ENCODE data around the gene CEP41. TPM values are rescaled to one million over a fixed set of nuclear protein-coding genes. Genes with fewer than 3 reads are reported as not detected.
A peak's percentile ranks its signal among the peaks of the same experiment; 100 is the strongest.
"Not testable (repeated sequence)": the region's sequence is repeated elsewhere in the genome, so short reads cannot be mapped to it uniquely, and the experiment has no call there.

The CEP41 gene
- total and polyA plus RNA-seq, 4 donors: 2.1 to 7.5 (median 6.4) TPM

- no peak overlapping the region for H3K4me3 ChIP-seq (ENCODE audit: low read length in 2 of 2)
- H3K27me3 ChIP-seq (ENCODE audit: control insufficient read depth in 1 of 2, insufficient read depth in 2 of 2, low read length in 1 of 2): no peaks in the 10 kb centered on the region
- H3K9me3 ChIP-seq (ENCODE audit: control insufficient read depth, low read length): no peaks in the 10 kb centered on the region
- no peaks in the 10 kb centered on the region for H3K36me3 ChIP-seq (ENCODE audit: control insufficient read depth in 1 of 2, insufficient read depth in 2 of 2, low read length in 1 of 2)
- no peak overlapping the region for H3K27ac ChIP-seq (ENCODE audit: low read depth in 1 of 2, low read length in 2 of 2)
- no peaks in the 10 kb centered on the region for H3K4me1 ChIP-seq (ENCODE audit: control insufficient read depth in 1 of 2, insufficient read depth in 2 of 2, low read length in 2 of 2)
- ATAC-seq (ENCODE audit: low FRiP score) (no peak), DNase-seq (no peak)
- intact Hi-C loops (cut with DNase I): no loop called here
- WGBS, 2 donors: 93 to 96% methylated on average over 18 of the region's 18 CpGs
Observed at GRCh38 chr7:130383187-130383980, 57.4 kb downstream of the CEP41 start.

GRCh38 chr7:130381468-130382312 lies 59.1 kb downstream of the CEP41 start:
- ATAC-seq (ENCODE audit: low FRiP score) (no peak), DNase-seq (no peak)
- intact Hi-C loops (cut with DNase I): no loop called here
- Histone ChIP-seq H3K9me3 (ENCODE audit: control insufficient read depth, low read length) (no peaks in the 10 kb centered on the region), H3K36me3 (ENCODE audit: control insufficient read depth in 1 of 2, insufficient read depth in 2 of 2, low read length in 1 of 2) (no peaks in the 10 kb centered on the region), H3K4me1 (ENCODE audit: control insufficient read depth in 1 of 2, insufficient read depth in 2 of 2, low read length in 2 of 2) (no peaks in the 10 kb centered on the region), H3K27ac (ENCODE audit: low read depth in 1 of 2, low read length in 2 of 2) (no peak overlapping the region), H3K27me3 (ENCODE audit: control insufficient read depth in 1 of 2, insufficient read depth in 2 of 2, low read length in 1 of 2) (no peaks in the 10 kb centered on the region), H3K4me3 (ENCODE audit: low read length in 2 of 2) (no peak overlapping the region)
- WGBS, 2 donors: 94% methylated on average over 41 of the region's 41 CpGs

- DNase-seq (no peak), ATAC-seq (ENCODE audit: low FRiP score) (no peak)
- intact Hi-C loops (cut with DNase I): no loop called here
- no peaks in the 10 kb centered on the region for H3K9me3 ChIP-seq (ENCODE audit: control insufficient read depth, low read length)
- no peaks in the 10 kb centered on the region for H3K27me3 ChIP-seq (ENCODE audit: control insufficient read depth in 1 of 2, insufficient read depth in 2 of 2, low read length in 1 of 2)
- H3K36me3 ChIP-seq (ENCODE audit: control insufficient read depth in 1 of 2, insufficient read depth in 2 of 2, low read length in 1 of 2): no peaks in the 10 kb centered on the region
- H3K27ac ChIP-seq (ENCODE audit: low read depth in 1 of 2, low read length in 2 of 2): no peak overlapping the region
- no peaks in the 10 kb centered on the region for H3K4me1 ChIP-seq (ENCODE audit: control insufficient read depth in 1 of 2, insufficient read depth in 2 of 2, low read length in 2 of 2)
- 94 to 95% methylated on average over 7 of the region's 7 CpGs for WGBS, 2 donors
- no peak overlapping the region for H3K4me3 ChIP-seq (ENCODE audit: low read length in 2 of 2)
Observed at GRCh38 chr7:130380861-130381455, 59.9 kb downstream of the CEP41 start.

- DNase-seq (no peak), ATAC-seq (ENCODE audit: low FRiP score) (peak; percentile 17)
- Histone ChIP-seq H3K36me3 (ENCODE audit: control insufficient read depth in 1 of 2, insufficient read depth in 2 of 2, low read length in 1 of 2) (no peaks in the 10 kb centered on the region), H3K4me3 (ENCODE audit: low read length in 2 of 2) (no peak within 1 kb of the TSS), H3K4me1 (ENCODE audit: control insufficient read depth in 1 of 2, insufficient read depth in 2 of 2, low read length in 2 of 2) (no peaks in the 10 kb centered on the region), H3K9me3 (ENCODE audit: control insufficient read depth, low read length) (no peaks in the 10 kb centered on the region), H3K27me3 (ENCODE audit: control insufficient read depth in 1 of 2, insufficient read depth in 2 of 2, low read length in 1 of 2) (no peaks in the 10 kb centered on the region), H3K27ac (ENCODE audit: low read depth in 1 of 2, low read length in 2 of 2) (no peak within 1 kb of the TSS)
- 23% methylated on average over 20 of the region's 20 CpGs for WGBS, 2 donors
- intact Hi-C loops (cut with DNase I): no loop called here
Observed at GRCh38 chr7:130379921-130380860, 60.6 kb downstream of the CEP41 start, which contains the start of gene CPA1. CPA1 (plus strand) TSS chr7:130380494; CDS start chr7:130380521, 27 bp downstream.

- ATAC-seq (ENCODE audit: low FRiP score): peak; percentile 37
- Histone ChIP-seq H3K4me3 (ENCODE audit: low read length in 2 of 2) (no peak overlapping the region), H3K27me3 (ENCODE audit: control insufficient read depth in 1 of 2, insufficient read depth in 2 of 2, low read length in 1 of 2) (no peaks in the 10 kb centered on the region), H3K9me3 (ENCODE audit: control insufficient read depth, low read length) (no peaks in the 10 kb centered on the region), H3K36me3 (ENCODE audit: control insufficient read depth in 1 of 2, insufficient read depth in 2 of 2, low read length in 1 of 2) (no peaks in the 10 kb centered on the region), H3K4me1 (ENCODE audit: control insufficient read depth in 1 of 2, insufficient read depth in 2 of 2, low read length in 2 of 2) (no peaks in the 10 kb centered on the region), H3K27ac (ENCODE audit: low read depth in 1 of 2, low read length in 2 of 2) (no peak overlapping the region)
- intact Hi-C loops (cut with DNase I): no loop called here
- no peak for DNase-seq
- 31 to 39% methylated on average over 10 of the region's 10 CpGs for WGBS, 2 donors
Observed at GRCh38 chr7:130379532-130379920, 61.3 kb downstream of the CEP41 start.

- no peak overlapping the region for H3K27ac ChIP-seq (ENCODE audit: low read depth in 1 of 2, low read length in 2 of 2)
- intact Hi-C loops (cut with DNase I): no loop called here
- ATAC-seq (ENCODE audit: low FRiP score) (no peak), DNase-seq (no peak)
- H3K36me3 ChIP-seq (ENCODE audit: control insufficient read depth in 1 of 2, insufficient read depth in 2 of 2, low read length in 1 of 2): no peaks in the 10 kb centered on the region
- no peaks in the 10 kb centered on the region for H3K9me3 ChIP-seq (ENCODE audit: control insufficient read depth, low read length)
- 88 to 99% methylated on average over 7 of the region's 7 CpGs for WGBS, 2 donors
- no peak overlapping the region for H3K4me3 ChIP-seq (ENCODE audit: low read length in 2 of 2)
- no peaks in the 10 kb centered on the region for H3K27me3 ChIP-seq (ENCODE audit: control insufficient read depth in 1 of 2, insufficient read depth in 2 of 2, low read length in 1 of 2)
- H3K4me1 ChIP-seq (ENCODE audit: control insufficient read depth in 1 of 2, insufficient read depth in 2 of 2, low read length in 2 of 2): no peaks in the 10 kb centered on the region
Observed at GRCh38 chr7:130379019-130379418, 61.8 kb downstream of the CEP41 start.

GRCh38 chr7:130377178-130377577 lies 63.6 kb downstream of the CEP41 start:
- Histone ChIP-seq H3K27me3 (ENCODE audit: control insufficient read depth in 1 of 2, insufficient read depth in 2 of 2, low read length in 1 of 2) (no peaks in the 10 kb centered on the region), H3K4me3 (ENCODE audit: low read length in 2 of 2) (no peak overlapping the region), H3K9me3 (ENCODE audit: control insufficient read depth, low read length) (no peaks in the 10 kb centered on the region), H3K27ac (ENCODE audit: low read depth in 1 of 2, low read length in 2 of 2) (no peak overlapping the region), H3K4me1 (ENCODE audit: control insufficient read depth in 1 of 2, insufficient read depth in 2 of 2, low read length in 2 of 2) (no peaks in the 10 kb centered on the region), H3K36me3 (ENCODE audit: control insufficient read depth in 1 of 2, insufficient read depth in 2 of 2, low read length in 1 of 2) (no peaks in the 10 kb centered on the region)
- ATAC-seq (ENCODE audit: low FRiP score): no peak
- 83 to 85% methylated on average over 6 of the region's 6 CpGs for WGBS, 2 donors
- intact Hi-C loops (cut with DNase I): no loop called here
- no peak for DNase-seq

GRCh38 chr7:130376461-130376860 lies 64.4 kb downstream of the CEP41 start:
- H3K4me1 ChIP-seq (ENCODE audit: control insufficient read depth in 1 of 2, insufficient read depth in 2 of 2, low read length in 2 of 2); DNase-seq; ATAC-seq (ENCODE audit: low FRiP score); H3K27ac ChIP-seq (ENCODE audit: low read depth in 1 of 2, low read length in 2 of 2); H3K4me3 ChIP-seq (ENCODE audit: low read length in 2 of 2); H3K36me3 ChIP-seq (ENCODE audit: control insufficient read depth in 1 of 2, insufficient read depth in 2 of 2, low read length in 1 of 2); H3K9me3 ChIP-seq (ENCODE audit: control insufficient read depth, low read length); H3K27me3 ChIP-seq (ENCODE audit: control insufficient read depth in 1 of 2, insufficient read depth in 2 of 2, low read length in 1 of 2); intact Hi-C loops (cut with DNase I): not testable (repeated sequence)
- 64 to 97% methylated on average over 1 of the region's 1 CpG for WGBS, 2 donors
